A673 (cell line): ENCODE data around the gene RPH3AL. TPM values are rescaled to one million over a fixed set of nuclear protein-coding genes. Genes with fewer than 3 reads are reported as not detected.

Experiments
- BruUV-seq: library from RNA; stranded (reverse); fragments of 400-500 nt; replicated peaks from 2 replicates; lab custom pipeline; 2021; lab: Mats Ljungman, UMichigan
- CTCF ChIA-PET: fragments of 300-600 bp; sonication (Branson Sonifier 250); formaldehyde crosslinking; loops from one replicate; lab custom pipeline; 2022; ENCODE audit warnings: antibody characterized with exemption; lab: Charles Lee
- POLR2A ChIA-PET: fragments of 300-600 bp; sonication (Branson Sonifier 250); formaldehyde crosslinking; loops from one replicate; lab custom pipeline; 2022; ENCODE audit warnings: antibody characterized with exemption; ENCODE audit not compliant: low non-redundant PET; lab: Charles Lee
- DNase-seq: peaks from one replicate; pipeline ENCODE4 v3.0.0-alpha.2; 2015; ENCODE audit warnings: low spot score
- H3K27ac ChIP-seq: fragments of 200-600 bp; sonication (generic); 2 replicates; pipeline ENCODE4 v1.5.1; 2016; ENCODE audit warnings: mixed run types, low read depth, mild to moderate bottlenecking, mixed read lengths, antibody characterized with exemption, low read length; ENCODE audit not compliant: poor library complexity, severe bottlenecking
- H3K27me3 ChIP-seq: fragments of 200-600 bp; sonication (generic); replicated peaks from 2 replicates; pipeline ENCODE4 v1.6.1; 2017; ENCODE audit warnings: mixed run types, low read depth, mild to moderate bottlenecking, mixed read lengths, antibody characterized with exemption, low read length; ENCODE audit not compliant: insufficient read depth, poor library complexity
- H3K36me3 ChIP-seq: fragments of 200-600 bp; sonication (generic); 2 replicates; pipeline ENCODE4 v1.6.1; 2016; ENCODE audit warnings: mixed run types, mild to moderate bottlenecking, mixed read lengths, antibody characterized with exemption, low read length; ENCODE audit not compliant: insufficient read depth, poor library complexity, severe bottlenecking
- H3K4me1 ChIP-seq: fragments of 200-600 bp; sonication (generic); 2 replicates; pipeline ENCODE4 v1.6.1; 2017; ENCODE audit warnings: mixed run types, mild to moderate bottlenecking, mixed read lengths, antibody characterized with exemption, low read length; ENCODE audit not compliant: insufficient read depth, poor library complexity, severe bottlenecking
- H3K4me3 ChIP-seq: fragments of 200-600 bp; sonication (generic); 2 replicates; pipeline ENCODE4 v1.5.1; 2016; ENCODE audit warnings: low read depth, mixed run types, mild to moderate bottlenecking, mixed read lengths, low read length; ENCODE audit not compliant: poor library complexity, severe bottlenecking
- H3K9me3 ChIP-seq: fragments of 200-600 bp; sonication (generic); 2 replicates; pipeline ENCODE4 v1.6.1; 2016; ENCODE audit warnings: mixed run types, low read depth, mild to moderate bottlenecking, mixed read lengths, antibody characterized with exemption, low read length; ENCODE audit not compliant: poor library complexity, severe bottlenecking
- EZH2 ChIP-seq: fragments of 200-600 bp; sonication (generic); IDR thresholded peaks from 2 replicates; pipeline ENCODE4 v1.6.1; 2017; ENCODE audit warnings: borderline replicate concordance, low read depth, mild to moderate bottlenecking, mixed read lengths, antibody characterized with exemption, low read length; ENCODE audit not compliant: poor library complexity, severe bottlenecking
- intact Hi-C: fragments of 100-400 bp; cut with micrococcal nuclease; formaldehyde crosslinking; loops from one replicate; pipeline ENCODE4 v1.10.0; 2022; ENCODE audit not compliant: unreplicated experiment
- total RNA-seq: library from RNA; stranded (reverse); gene quantifications from 2 replicates; pipeline ENCODE4 v1.2.3, GENCODE V29; 2021
- TF ChIP-seq, protein P1 (sequence below): fragments of 300-800, 200-600 bp; sonication (generic); conservative IDR thresholded peaks from 2 replicates; pipeline ENCODE4 v1.5.1; 2017; ENCODE audit warnings: low read depth, mild to moderate bottlenecking, antibody characterized with exemption, low read length, moderate library complexity, mixed read lengths

The RPH3AL gene
- total RNA-seq, 1 experiment from 2014 or later, result 0.82 TPM

- ChIA-PET CTCF (no interaction called here), POLR2A (no interaction called here)
- no peaks in the 10 kb centered on the region for H3K27me3 ChIP-seq
- H3K36me3 ChIP-seq, result no peaks in the 10 kb centered on the region
- H3K4me1 ChIP-seq, result peaks cover under 1% of the 10 kb centered on the region
- H3K27ac ChIP-seq, result no peak overlapping the region
- H3K9me3 ChIP-seq, result no peaks in the 10 kb centered on the region
- TF ChIP-seq EZH2, result no peak
- TF ChIP-seq, protein P1, sequence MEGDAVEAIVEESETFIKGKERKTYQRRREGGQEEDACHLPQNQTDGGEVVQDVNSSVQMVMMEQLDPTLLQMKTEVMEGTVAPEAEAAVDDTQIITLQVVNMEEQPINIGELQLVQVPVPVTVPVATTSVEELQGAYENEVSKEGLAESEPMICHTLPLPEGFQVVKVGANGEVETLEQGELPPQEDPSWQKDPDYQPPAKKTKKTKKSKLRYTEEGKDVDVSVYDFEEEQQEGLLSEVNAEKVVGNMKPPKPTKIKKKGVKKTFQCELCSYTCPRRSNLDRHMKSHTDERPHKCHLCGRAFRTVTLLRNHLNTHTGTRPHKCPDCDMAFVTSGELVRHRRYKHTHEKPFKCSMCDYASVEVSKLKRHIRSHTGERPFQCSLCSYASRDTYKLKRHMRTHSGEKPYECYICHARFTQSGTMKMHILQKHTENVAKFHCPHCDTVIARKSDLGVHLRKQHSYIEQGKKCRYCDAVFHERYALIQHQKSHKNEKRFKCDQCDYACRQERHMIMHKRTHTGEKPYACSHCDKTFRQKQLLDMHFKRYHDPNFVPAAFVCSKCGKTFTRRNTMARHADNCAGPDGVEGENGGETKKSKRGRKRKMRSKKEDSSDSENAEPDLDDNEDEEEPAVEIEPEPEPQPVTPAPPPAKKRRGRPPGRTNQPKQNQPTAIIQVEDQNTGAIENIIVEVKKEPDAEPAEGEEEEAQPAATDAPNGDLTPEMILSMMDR, result no peak
- DNase-seq, result no peak
- BruUV-seq, result no TSS peak
- H3K4me3 ChIP-seq, result no peak overlapping the region
- intact Hi-C loops, result no loop called here
Observed at GRCh38 chr17:229709-230394, 122.8 kb downstream of the RPH3AL start.

DNA sequence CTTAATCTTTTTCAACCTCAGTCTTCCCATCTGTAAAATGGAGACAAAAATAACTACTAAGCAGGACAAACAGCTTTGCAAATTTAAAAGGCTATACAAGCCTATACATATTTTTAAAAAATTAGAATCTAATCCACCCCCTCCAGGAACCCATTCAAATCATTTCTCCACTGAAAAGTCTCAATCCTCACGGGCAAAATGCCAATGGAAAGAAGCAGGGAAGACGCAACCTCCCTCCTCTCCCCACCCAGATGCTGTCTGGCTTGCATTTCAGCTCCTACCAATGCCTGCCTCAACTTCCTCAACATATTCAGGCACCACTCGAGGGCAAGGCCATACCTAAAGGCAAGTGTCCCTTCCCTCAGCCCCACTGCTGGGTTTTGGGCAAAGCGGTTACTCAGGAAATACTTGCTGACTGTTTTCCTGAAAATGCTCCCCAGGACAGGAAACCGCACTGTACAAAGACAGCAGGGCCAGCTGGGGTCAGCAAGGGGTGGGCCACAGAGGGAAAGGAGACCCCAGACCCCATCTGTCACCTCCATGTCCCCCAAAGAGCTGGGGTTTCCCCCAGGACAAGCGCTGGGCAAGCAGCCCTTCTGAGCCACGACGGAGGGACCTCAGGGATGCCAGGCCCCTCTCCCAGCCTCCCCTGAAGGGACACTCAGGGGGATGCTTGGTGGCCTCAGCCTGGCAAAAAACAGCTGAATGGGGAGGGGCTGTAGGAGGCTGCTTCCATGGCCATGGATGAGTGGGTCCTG, 123.5 kb downstream of the RPH3AL start:
- no peaks in the 10 kb centered on the region for H3K4me1 ChIP-seq
- intact Hi-C loops, result no loop called here
- no peak overlapping the region for H3K27ac ChIP-seq
- BruUV-seq, result no TSS peak
- no peak for DNase-seq
- POLR2A ChIA-PET, result no interaction called here
- CTCF ChIA-PET, result no interaction called here
- no peaks in the 10 kb centered on the region for H3K36me3 ChIP-seq
- H3K4me3 ChIP-seq, result no peak overlapping the region
- no peaks in the 10 kb centered on the region for H3K9me3 ChIP-seq
- TF ChIP-seq EZH2, result no peak
- TF ChIP-seq, protein P1, result no peak
- H3K27me3 ChIP-seq, result no peaks in the 10 kb centered on the region

DNA sequence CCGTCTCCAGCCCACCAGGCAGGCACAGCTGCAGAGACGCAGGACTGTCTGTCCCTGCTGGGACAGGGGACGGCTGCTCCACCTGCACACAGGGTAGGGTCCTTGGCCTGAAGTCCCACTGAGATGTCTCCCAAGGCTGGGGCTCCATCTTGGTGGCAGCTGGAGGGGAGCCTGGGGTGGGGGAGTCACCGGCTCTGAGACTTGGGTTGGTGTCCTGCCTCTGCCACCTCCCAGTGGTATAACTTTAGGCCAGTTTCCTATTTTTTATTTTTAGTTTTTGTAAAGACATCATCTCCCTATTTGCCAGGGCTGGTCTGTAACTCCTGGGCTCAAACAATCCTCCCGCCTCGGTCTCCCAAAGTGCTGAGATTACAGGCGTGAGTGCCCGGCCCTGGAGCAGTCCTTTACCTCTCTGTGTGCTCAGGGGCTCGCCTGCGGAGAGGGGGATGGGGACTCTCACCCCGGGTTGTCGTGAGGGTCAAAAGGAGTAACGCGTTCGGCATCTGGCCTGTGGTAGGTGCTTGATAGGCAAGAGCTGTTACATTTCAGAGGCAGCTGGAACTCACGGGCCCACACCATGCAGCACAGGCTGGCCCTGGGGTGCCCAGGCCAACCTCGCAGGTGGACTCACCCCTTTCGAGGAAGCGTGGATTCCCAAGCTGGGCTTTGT, 124.5 kb downstream of the RPH3AL start:
- POLR2A ChIA-PET, result no interaction called here
- TF ChIP-seq EZH2, result no peak
- TF ChIP-seq, protein P1, result no peak
- CTCF ChIA-PET, result no interaction called here
- Histone ChIP-seq H3K4me3 (no peak overlapping the region), H3K27ac (no peak overlapping the region), H3K4me1 (no peaks in the 10 kb centered on the region), H3K9me3 (no peaks in the 10 kb centered on the region), H3K27me3 (no peaks in the 10 kb centered on the region), H3K36me3 (no peaks in the 10 kb centered on the region)
- no peak for DNase-seq
- intact Hi-C loops, result no loop called here
- no TSS peak for BruUV-seq
